ENCODE results near the gene DCLRE1C.

- TF ChIP-seq CTCF (IDR thresholded peaks at IDR 0.05) (no peak), POLR2A (IDR thresholded peaks at IDR 0.05) (no peak)
Observed at GRCh38 chr10:14879124-14879927, 74.6 kb downstream of the DCLRE1C start.
